A673 (cell line): ENCODE results near the gene NAGLU. TPM values are rescaled to one million over a fixed set of nuclear protein-coding genes. Genes with fewer than 3 reads are reported as not detected.

Experiments used
- BruUV-seq: library from RNA; stranded (reverse); fragments of 400-500 nt; replicated peaks from 2 replicates; lab custom pipeline; 2021; lab: Mats Ljungman, UMichigan
- CTCF ChIA-PET: fragments of 300-600 bp; sonication (Branson Sonifier 250); formaldehyde crosslinking; loops from one replicate; lab custom pipeline; 2022; ENCODE audit warnings: antibody characterized with exemption; lab: Charles Lee
- POLR2A ChIA-PET: fragments of 300-600 bp; sonication (Branson Sonifier 250); formaldehyde crosslinking; loops from one replicate; lab custom pipeline; 2022; ENCODE audit warnings: antibody characterized with exemption; ENCODE audit not compliant: low non-redundant PET; lab: Charles Lee
- DNase-seq: peaks from one replicate; pipeline ENCODE4 v3.0.0-alpha.2; 2015; ENCODE audit warnings: low spot score
- H3K27ac ChIP-seq: fragments of 200-600 bp; sonication (generic); 2 replicates; pipeline ENCODE4 v1.5.1; 2016; ENCODE audit warnings: mixed run types, low read depth, mild to moderate bottlenecking, mixed read lengths, antibody characterized with exemption, low read length; ENCODE audit not compliant: poor library complexity, severe bottlenecking
- H3K27me3 ChIP-seq: fragments of 200-600 bp; sonication (generic); replicated peaks from 2 replicates; pipeline ENCODE4 v1.6.1; 2017; ENCODE audit warnings: mixed run types, low read depth, mild to moderate bottlenecking, mixed read lengths, antibody characterized with exemption, low read length; ENCODE audit not compliant: insufficient read depth, poor library complexity
- H3K36me3 ChIP-seq: fragments of 200-600 bp; sonication (generic); 2 replicates; pipeline ENCODE4 v1.6.1; 2016; ENCODE audit warnings: mixed run types, mild to moderate bottlenecking, mixed read lengths, antibody characterized with exemption, low read length; ENCODE audit not compliant: insufficient read depth, poor library complexity, severe bottlenecking
- H3K4me1 ChIP-seq: fragments of 200-600 bp; sonication (generic); 2 replicates; pipeline ENCODE4 v1.6.1; 2017; ENCODE audit warnings: mixed run types, mild to moderate bottlenecking, mixed read lengths, antibody characterized with exemption, low read length; ENCODE audit not compliant: insufficient read depth, poor library complexity, severe bottlenecking
- H3K4me3 ChIP-seq: fragments of 200-600 bp; sonication (generic); 2 replicates; pipeline ENCODE4 v1.5.1; 2016; ENCODE audit warnings: low read depth, mixed run types, mild to moderate bottlenecking, mixed read lengths, low read length; ENCODE audit not compliant: poor library complexity, severe bottlenecking
- H3K9me3 ChIP-seq: fragments of 200-600 bp; sonication (generic); 2 replicates; pipeline ENCODE4 v1.6.1; 2016; ENCODE audit warnings: mixed run types, low read depth, mild to moderate bottlenecking, mixed read lengths, antibody characterized with exemption, low read length; ENCODE audit not compliant: poor library complexity, severe bottlenecking
- EZH2 ChIP-seq: fragments of 200-600 bp; sonication (generic); IDR thresholded peaks from 2 replicates; pipeline ENCODE4 v1.6.1; 2017; ENCODE audit warnings: borderline replicate concordance, low read depth, mild to moderate bottlenecking, mixed read lengths, antibody characterized with exemption, low read length; ENCODE audit not compliant: poor library complexity, severe bottlenecking
- intact Hi-C: fragments of 100-400 bp; cut with micrococcal nuclease; formaldehyde crosslinking; loops from one replicate; pipeline ENCODE4 v1.10.0; 2022; ENCODE audit not compliant: unreplicated experiment
- total RNA-seq: library from RNA; stranded (reverse); gene quantifications from 2 replicates; pipeline ENCODE4 v1.2.3, GENCODE V29; 2021
- TF ChIP-seq, protein P1 (sequence below): fragments of 300-800, 200-600 bp; sonication (generic); conservative IDR thresholded peaks from 2 replicates; pipeline ENCODE4 v1.5.1; 2017; ENCODE audit warnings: low read depth, mild to moderate bottlenecking, antibody characterized with exemption, low read length, moderate library complexity, mixed read lengths

Gene NAGLU
- total RNA-seq, 1 experiment from 2014 or later = 9.6 TPM

- H3K27ac ChIP-seq = no peak overlapping the region
- CTCF ChIA-PET = no interaction called here
- POLR2A ChIA-PET = no interaction called here
- no TSS peak for BruUV-seq
- H3K4me1 ChIP-seq = no peaks in the 10 kb centered on the region
- no peak for DNase-seq
- no peak overlapping the region for H3K4me3 ChIP-seq
- H3K27me3 ChIP-seq = no peaks in the 10 kb centered on the region
- intact Hi-C loops = no loop called here
- no peak for TF ChIP-seq EZH2
- TF ChIP-seq, protein P1, sequence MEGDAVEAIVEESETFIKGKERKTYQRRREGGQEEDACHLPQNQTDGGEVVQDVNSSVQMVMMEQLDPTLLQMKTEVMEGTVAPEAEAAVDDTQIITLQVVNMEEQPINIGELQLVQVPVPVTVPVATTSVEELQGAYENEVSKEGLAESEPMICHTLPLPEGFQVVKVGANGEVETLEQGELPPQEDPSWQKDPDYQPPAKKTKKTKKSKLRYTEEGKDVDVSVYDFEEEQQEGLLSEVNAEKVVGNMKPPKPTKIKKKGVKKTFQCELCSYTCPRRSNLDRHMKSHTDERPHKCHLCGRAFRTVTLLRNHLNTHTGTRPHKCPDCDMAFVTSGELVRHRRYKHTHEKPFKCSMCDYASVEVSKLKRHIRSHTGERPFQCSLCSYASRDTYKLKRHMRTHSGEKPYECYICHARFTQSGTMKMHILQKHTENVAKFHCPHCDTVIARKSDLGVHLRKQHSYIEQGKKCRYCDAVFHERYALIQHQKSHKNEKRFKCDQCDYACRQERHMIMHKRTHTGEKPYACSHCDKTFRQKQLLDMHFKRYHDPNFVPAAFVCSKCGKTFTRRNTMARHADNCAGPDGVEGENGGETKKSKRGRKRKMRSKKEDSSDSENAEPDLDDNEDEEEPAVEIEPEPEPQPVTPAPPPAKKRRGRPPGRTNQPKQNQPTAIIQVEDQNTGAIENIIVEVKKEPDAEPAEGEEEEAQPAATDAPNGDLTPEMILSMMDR = no peak
- no peaks in the 10 kb centered on the region for H3K9me3 ChIP-seq
- H3K36me3 ChIP-seq = peaks cover 8% of the 10 kb centered on the region
Observed at GRCh38 chr17:42585353-42585752, 49.3 kb downstream of the NAGLU start.

DNA sequence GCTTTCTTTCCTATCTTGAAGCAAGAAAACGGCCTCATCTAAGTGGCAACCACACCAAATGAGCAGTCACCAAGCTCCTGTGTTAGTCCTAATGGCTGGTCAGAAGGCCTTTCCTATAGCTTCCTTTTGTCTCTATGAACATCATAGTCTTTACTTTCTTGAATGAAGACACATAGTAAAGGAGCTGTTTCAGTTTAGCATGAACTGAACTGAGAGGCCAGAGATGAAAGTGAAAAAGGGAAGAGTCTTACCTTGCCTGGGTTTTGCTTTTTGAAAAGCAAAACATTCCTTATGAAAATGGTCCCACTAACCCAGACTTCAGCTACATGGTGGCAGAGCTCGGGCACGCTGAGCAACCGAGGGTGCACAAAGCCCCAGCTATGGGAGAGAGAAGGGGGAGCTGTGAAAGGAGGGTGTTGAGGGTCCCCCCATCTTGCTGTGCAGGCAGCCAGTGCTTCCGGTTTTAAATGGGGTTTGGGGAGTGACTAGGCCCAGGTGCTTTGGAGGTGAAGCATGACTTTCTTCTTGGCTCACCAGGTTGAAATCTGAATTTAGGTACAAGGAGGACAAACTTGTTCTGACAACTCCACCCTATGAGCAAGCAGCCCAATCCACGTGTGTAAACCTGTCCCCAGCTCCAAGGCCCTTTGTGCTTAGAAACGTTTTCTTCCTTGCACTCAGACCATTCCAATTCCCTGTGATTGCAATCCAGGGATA, 50.6 kb downstream of the NAGLU start:
- H3K36me3 ChIP-seq = peaks cover 8% of the 10 kb centered on the region
- H3K4me1 ChIP-seq = no peaks in the 10 kb centered on the region
- H3K4me3 ChIP-seq = no peak overlapping the region
- BruUV-seq = no TSS peak
- POLR2A ChIA-PET = no interaction called here
- no peak overlapping the region for H3K27ac ChIP-seq
- CTCF ChIA-PET = no interaction called here
- DNase-seq = no peak
- no peaks in the 10 kb centered on the region for H3K9me3 ChIP-seq
- TF ChIP-seq, protein P1 = no peak
- no peak for TF ChIP-seq EZH2
- intact Hi-C loops = no loop called here
- no peaks in the 10 kb centered on the region for H3K27me3 ChIP-seq

GRCh38 chr17:42590886-42591285, 54.8 kb downstream of the NAGLU start:
- ChIA-PET POLR2A (no interaction called here), CTCF (no interaction called here)
- Histone ChIP-seq H3K4me3 (no peak overlapping the region), H3K4me1 (no peaks in the 10 kb centered on the region), H3K36me3 (no peaks in the 10 kb centered on the region), H3K27ac (no peak overlapping the region), H3K9me3 (no peaks in the 10 kb centered on the region), H3K27me3 (no peaks in the 10 kb centered on the region)
- TF ChIP-seq, protein P1 = no peak
- TF ChIP-seq EZH2 = no peak
- intact Hi-C loops = no loop called here
- no peak for DNase-seq
- BruUV-seq = no TSS peak
